NB4 (cell line): Measurements from ENCODE around the gene TRIM48.
"Not testable (repeated sequence)": the region's sequence is repeated elsewhere in the genome, so short reads cannot be mapped to it uniquely, and the experiment has no call there.

Experiments used
- DNase-seq: peaks from one replicate; pipeline ENCODE4 v3.0.0; 2010; ENCODE audit warnings: low read depth
- H3K4me3 ChIP-seq: one replicate; pipeline ENCODE4 v1.5.1; 2011; ENCODE audit warnings: mild to moderate bottlenecking, low read depth, low read length, moderate library complexity
- CTCF ChIP-seq: IDR thresholded peaks from one replicate; pipeline ENCODE4 v1.5.1; 2012; ENCODE audit warnings: low read depth, low read length
- MAX ChIP-seq: IDR thresholded peaks from 2 replicates; pipeline ENCODE4 v1.6.1; 2011; ENCODE audit warnings: low read depth, low read length
- POLR2A ChIP-seq: IDR thresholded peaks from 2 replicates; pipeline ENCODE4 v1.6.1; 2011; ENCODE audit warnings: mild to moderate bottlenecking; ENCODE audit not compliant: insufficient read length; ENCODE audit errors: extremely low read depth

The TRIM48 gene

GRCh38 chr11:55261855-55262254 lies at the start of gene TRIM48:
TSS of gene TRIM48 (plus strand) at chr11:55262155. CDS start at chr11:55262268, 113 bp downstream.
- not testable (repeated sequence) for DNase-seq, H3K4me3 ChIP-seq

- not testable (repeated sequence) for H3K4me3 ChIP-seq, DNase-seq
Observed at GRCh38 chr11:55238316-55238715, 23.6 kb upstream of the TRIM48 start.

- H3K4me3 ChIP-seq, result no peak overlapping the region
- no peak for DNase-seq
- TF ChIP-seq CTCF (no peak), POLR2A (no peak), MAX (no peak)
Observed at GRCh38 chr11:55263081-55263480, 1.1 kb downstream of the TRIM48 start.
